K562 (cell line): ENCODE measurements around the gene ZBTB44.

Experiments
- ELF4 ChIP-seq: fragments of 450-650 bp; formaldehyde crosslinking; IDR thresholded peaks from 2 replicates; pipeline ENCODE4 v1.4.0; 2022; ENCODE audit warnings: missing genetic modification characterization
- ZFX ChIP-seq: sonication (generic); formaldehyde crosslinking; IDR thresholded peaks from 2 replicates; pipeline ENCODE4 v1.8.0; 2022; ENCODE audit warnings: mild to moderate bottlenecking, missing genetic modification reagents, moderate library complexity

GRCh38 chr11:130218501-130219070 lies 96.1 kb downstream of the ZBTB44 start:
- no peak for TF ChIP-seq ELF4 (CRISPR knock-in tag)
- no peak for TF ChIP-seq ZFX (CRISPR knock-in tag)
